ENCODE results near the gene IMPA2. TPM values are rescaled to one million over a fixed set of nuclear protein-coding genes. Genes with fewer than 3 reads are reported as not detected.

The IMPA2 gene
- total and polyA plus RNA-seq, 2 donors (not counting 1 experiment from before 2014, with no cell fraction given): 3.8 to 23.0 TPM

- no peak overlapping the region for H3K4me3 ChIP-seq (replicated peaks in 1 of 4; ENCODE audit: control extremely low read depth in 1 of 4, insufficient read depth in 1 of 4, low read depth in 3 of 4, low read length in 4 of 4)
- no peaks in the 10 kb centered on the region for H3K9me3 ChIP-seq (ENCODE audit: control insufficient read depth, insufficient read depth, low read depth, low read length)
- H3K79me2 ChIP-seq (ENCODE audit: control insufficient read depth, insufficient read depth, low read length): no peaks in the 10 kb centered on the region
- H3K27me3 ChIP-seq (ENCODE audit: control insufficient read depth, insufficient read depth, low read length): no peaks in the 10 kb centered on the region
- DNase-seq (ENCODE audit: low read depth in 2 of 2): no peak
- TF ChIP-seq CTCF (conservative IDR thresholded peaks at IDR 0.05 in 1 of 2, IDR thresholded peaks at IDR 0.05 in 1 of 2; ENCODE audit: low read depth in 1 of 2, low read length in 2 of 2): no peak
- no peak for TF ChIP-seq EZH2 (IDR thresholded peaks at IDR 0.05; ENCODE audit: low read length, missing control alignments)
- H4K20me1 ChIP-seq (ENCODE audit: control insufficient read depth, extremely low read depth, insufficient read depth, low read length): no peaks in the 10 kb centered on the region
- no peaks in the 10 kb centered on the region for H3K36me3 ChIP-seq (ENCODE audit: control insufficient read depth, insufficient read depth, low read length)
- no peaks in the 10 kb centered on the region for H3K4me1 ChIP-seq (ENCODE audit: control insufficient read depth, extremely low read depth, insufficient read depth, low read length)
- no peak overlapping the region for H3K27ac ChIP-seq (ENCODE audit: insufficient read depth, low read length)
- no peak overlapping the region for H2AFZ ChIP-seq (ENCODE audit: low read length)
- no peak overlapping the region for H3K9ac ChIP-seq (ENCODE audit: insufficient read depth, low read length)
- H3K4me2 ChIP-seq (ENCODE audit: extremely low read depth, insufficient read depth, low read length): no peak overlapping the region
These were observed 2.3 kb downstream of the IMPA2 start for GRCh38 chr18:11983592-11983991.

- Histone ChIP-seq H3K9ac (ENCODE audit: insufficient read depth, low read length) (no peak overlapping the region), H3K4me3 (replicated peaks in 1 of 4; ENCODE audit: control extremely low read depth in 1 of 4, insufficient read depth in 1 of 4, low read depth in 3 of 4, low read length in 4 of 4) (no peak overlapping the region), H3K9me3 (ENCODE audit: control insufficient read depth, insufficient read depth, low read depth, low read length) (no peaks in the 10 kb centered on the region), H4K20me1 (ENCODE audit: control insufficient read depth, extremely low read depth, insufficient read depth, low read length) (no peaks in the 10 kb centered on the region), H3K27ac (ENCODE audit: insufficient read depth, low read length) (no peak overlapping the region), H3K4me2 (ENCODE audit: extremely low read depth, insufficient read depth, low read length) (no peak overlapping the region), H2AFZ (ENCODE audit: low read length) (no peak overlapping the region), H3K4me1 (ENCODE audit: control insufficient read depth, extremely low read depth, insufficient read depth, low read length) (no peaks in the 10 kb centered on the region), H3K27me3 (ENCODE audit: control insufficient read depth, insufficient read depth, low read length) (no peaks in the 10 kb centered on the region), H3K79me2 (ENCODE audit: control insufficient read depth, insufficient read depth, low read length) (no peaks in the 10 kb centered on the region), H3K36me3 (ENCODE audit: control insufficient read depth, insufficient read depth, low read length) (no peaks in the 10 kb centered on the region)
- TF ChIP-seq CTCF (conservative IDR thresholded peaks at IDR 0.05 in 1 of 2, IDR thresholded peaks at IDR 0.05 in 1 of 2; ENCODE audit: low read depth in 1 of 2, low read length in 2 of 2) (no peak), EZH2 (IDR thresholded peaks at IDR 0.05; ENCODE audit: low read length, missing control alignments) (no peak)
- no peak for DNase-seq (ENCODE audit: low read depth in 2 of 2)
These were observed 2.8 kb downstream of the IMPA2 start for GRCh38 chr18:11984091-11984490.

GRCh38 chr18:11985586-11985985 lies 4.3 kb downstream of the IMPA2 start:
- Histone ChIP-seq H3K36me3 (ENCODE audit: control insufficient read depth, insufficient read depth, low read length) (no peaks in the 10 kb centered on the region), H2AFZ (ENCODE audit: low read length) (no peak overlapping the region), H3K27ac (ENCODE audit: insufficient read depth, low read length) (no peak overlapping the region), H3K4me1 (ENCODE audit: control insufficient read depth, extremely low read depth, insufficient read depth, low read length) (no peaks in the 10 kb centered on the region), H3K4me2 (ENCODE audit: extremely low read depth, insufficient read depth, low read length) (no peak overlapping the region), H3K9me3 (ENCODE audit: control insufficient read depth, insufficient read depth, low read depth, low read length) (no peaks in the 10 kb centered on the region), H3K79me2 (ENCODE audit: control insufficient read depth, insufficient read depth, low read length) (no peaks in the 10 kb centered on the region), H4K20me1 (ENCODE audit: control insufficient read depth, extremely low read depth, insufficient read depth, low read length) (no peaks in the 10 kb centered on the region), H3K4me3 (replicated peaks in 1 of 4; ENCODE audit: control extremely low read depth in 1 of 4, insufficient read depth in 1 of 4, low read depth in 3 of 4, low read length in 4 of 4) (no peak overlapping the region), H3K9ac (ENCODE audit: insufficient read depth, low read length) (no peak overlapping the region), H3K27me3 (ENCODE audit: control insufficient read depth, insufficient read depth, low read length) (no peaks in the 10 kb centered on the region)
- no peak for DNase-seq (ENCODE audit: low read depth in 2 of 2)
- TF ChIP-seq CTCF (conservative IDR thresholded peaks at IDR 0.05 in 1 of 2, IDR thresholded peaks at IDR 0.05 in 1 of 2; ENCODE audit: low read depth in 1 of 2, low read length in 2 of 2) (no peak), EZH2 (IDR thresholded peaks at IDR 0.05; ENCODE audit: low read length, missing control alignments) (no peak)

Measured in fibroblast of lung (primary cell).